ENCODE measurements around the gene PALLD.

PALLD gene

DNA sequence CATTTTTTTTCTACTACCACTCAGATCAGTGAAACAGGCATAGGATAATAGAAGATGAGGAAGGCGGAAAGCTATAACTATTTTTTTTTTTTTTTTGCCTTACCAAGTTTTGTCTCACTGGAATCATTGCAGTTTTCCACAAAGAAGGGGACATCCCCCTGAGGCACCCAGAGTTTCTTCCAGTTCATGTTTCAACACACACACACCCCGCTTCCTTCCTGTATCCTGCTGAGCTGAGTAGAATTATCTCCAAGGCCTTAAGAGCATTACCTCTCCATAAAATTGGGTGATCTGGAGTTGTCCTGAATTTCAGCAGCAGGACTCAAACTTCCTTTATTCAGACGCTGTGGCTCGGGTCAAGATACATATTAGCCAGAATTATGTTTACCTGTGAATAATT, 111.9 kb downstream of the PALLD start:
- no peak for FAIRE-seq
- no peak for TF ChIP-seq POLR2AphosphoS5 (IDR thresholded peaks at IDR 0.05; ENCODE audit: low read depth, low read length)
- TF ChIP-seq SPI1 (IDR thresholded peaks at IDR 0.05; ENCODE audit: low read depth, low read length), result no peak
- TF ChIP-seq POLR2A (IDR thresholded peaks at IDR 0.05; ENCODE audit: low read depth, low read length), result no peak
- no peak for TF ChIP-seq PAX5 (IDR thresholded peaks at IDR 0.05; ENCODE audit: insufficient read depth, low read length, severe bottlenecking)
- TF ChIP-seq POU2F2 (IDR thresholded peaks at IDR 0.05; ENCODE audit: low read depth, low read length), result no peak
- TF ChIP-seq TAF1 (IDR thresholded peaks at IDR 0.05; ENCODE audit: low read depth, low read length), result no peak
- DNase-seq (ENCODE audit: insufficient read length, low spot score), result no peak

DNA sequence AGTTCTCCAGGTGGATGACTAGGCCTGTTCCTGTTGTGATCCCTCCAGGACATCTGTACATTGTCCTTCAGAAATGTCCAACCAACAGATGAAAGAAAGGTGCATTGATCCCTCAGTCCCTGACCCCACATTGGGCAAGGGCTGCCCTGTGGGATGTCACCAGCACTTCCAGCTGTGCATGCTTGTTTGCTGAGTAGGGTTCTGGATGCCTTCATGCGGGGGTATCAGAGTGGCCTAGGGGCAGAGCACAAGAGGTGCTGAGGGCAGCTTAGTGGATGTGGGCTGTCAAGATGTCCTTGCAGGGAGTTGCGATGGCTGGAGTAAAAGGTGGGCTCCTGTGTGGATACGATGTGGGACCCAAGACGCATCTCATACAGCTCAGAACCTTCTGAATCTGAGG, 112.5 kb downstream of the PALLD start:
- TF ChIP-seq PAX5 (IDR thresholded peaks at IDR 0.05; ENCODE audit: insufficient read depth, low read length, severe bottlenecking) (no peak), POU2F2 (IDR thresholded peaks at IDR 0.05; ENCODE audit: low read depth, low read length) (no peak), POLR2AphosphoS5 (IDR thresholded peaks at IDR 0.05; ENCODE audit: low read depth, low read length) (no peak)
- DNase-seq (ENCODE audit: insufficient read length, low spot score) (no peak), FAIRE-seq (no peak)

DNA sequence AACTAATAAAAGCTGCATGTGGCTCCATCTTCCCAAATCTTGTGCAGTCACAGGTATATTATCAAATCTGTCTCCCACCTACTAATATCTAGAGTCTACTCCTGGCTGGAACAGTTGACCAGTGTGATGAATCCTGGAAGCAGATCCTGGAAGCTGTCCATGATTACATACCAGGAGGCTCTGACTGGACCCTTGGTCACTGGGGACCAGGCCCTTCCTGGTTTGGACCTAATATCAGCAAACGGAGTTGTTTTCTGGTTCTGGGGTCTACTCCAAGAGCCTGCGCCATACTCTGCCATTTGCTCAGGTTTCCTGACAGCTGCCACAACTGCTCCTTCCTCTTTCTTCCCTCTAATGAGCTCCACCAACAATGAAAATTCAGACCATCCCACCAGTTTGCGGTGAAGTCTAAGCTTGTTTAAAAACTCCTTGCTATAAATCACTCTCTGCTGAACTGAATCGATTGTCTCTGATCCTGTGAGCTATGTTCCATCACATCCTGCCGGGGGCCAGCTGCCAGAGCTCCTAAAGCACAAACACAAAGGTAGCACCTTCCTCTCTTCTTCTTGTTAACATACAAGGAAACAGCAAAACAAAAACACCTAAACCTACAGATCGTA, 114.2 kb downstream of the PALLD start:
- FAIRE-seq (no peak), DNase-seq (ENCODE audit: insufficient read length, low spot score) (no peak)
- no peak for TF ChIP-seq POLR2AphosphoS5 (IDR thresholded peaks at IDR 0.05; ENCODE audit: low read depth, low read length)
- TF ChIP-seq PAX5 (IDR thresholded peaks at IDR 0.05; ENCODE audit: insufficient read depth, low read length, severe bottlenecking), result no peak
- no peak for TF ChIP-seq POU2F2 (IDR thresholded peaks at IDR 0.05; ENCODE audit: low read depth, low read length)
- TF ChIP-seq POLR2A (IDR thresholded peaks at IDR 0.05; ENCODE audit: low read depth, low read length), result no peak
- TF ChIP-seq SPI1 (IDR thresholded peaks at IDR 0.05; ENCODE audit: low read depth, low read length), result no peak
- TF ChIP-seq TAF1 (IDR thresholded peaks at IDR 0.05; ENCODE audit: low read depth, low read length), result no peak

DNA sequence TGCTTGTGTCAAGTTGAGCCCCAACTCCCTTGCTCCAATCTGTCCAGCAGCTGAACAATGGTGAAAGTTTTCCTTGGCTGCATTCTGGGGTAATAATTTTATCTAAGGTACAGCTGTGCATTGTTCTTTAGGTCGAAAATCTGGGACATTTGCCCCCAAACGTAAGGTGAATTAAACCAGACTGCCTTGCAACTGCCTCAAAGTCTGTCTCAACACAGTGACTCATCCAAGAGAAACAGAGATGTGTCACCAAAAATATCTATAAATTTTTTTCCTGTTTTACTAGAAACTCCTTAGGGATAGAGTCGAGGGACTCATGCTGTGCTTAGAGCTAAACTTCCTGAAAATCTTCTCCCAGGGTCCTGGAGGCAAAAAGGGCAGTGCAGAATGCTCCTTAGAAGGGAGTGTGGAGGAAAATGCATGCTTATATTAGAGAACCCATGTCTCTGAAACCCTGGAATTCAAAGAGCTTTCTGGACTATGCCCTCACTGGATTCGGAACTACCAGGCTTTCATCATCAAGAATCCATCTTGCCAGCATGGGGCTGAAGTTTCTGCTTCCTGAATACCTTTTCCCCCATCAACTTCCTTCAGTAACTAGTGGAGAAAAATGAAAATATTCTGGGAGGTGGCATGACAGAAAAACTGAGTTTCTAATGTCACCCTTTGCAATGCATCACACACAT, 115.7 kb downstream of the PALLD start:
- DNase-seq (ENCODE audit: insufficient read length, low spot score) (no peak), FAIRE-seq (no peak)
- no peak for TF ChIP-seq POLR2AphosphoS5 (IDR thresholded peaks at IDR 0.05; ENCODE audit: low read depth, low read length)
- no peak for TF ChIP-seq SPI1 (IDR thresholded peaks at IDR 0.05; ENCODE audit: low read depth, low read length)

DNA sequence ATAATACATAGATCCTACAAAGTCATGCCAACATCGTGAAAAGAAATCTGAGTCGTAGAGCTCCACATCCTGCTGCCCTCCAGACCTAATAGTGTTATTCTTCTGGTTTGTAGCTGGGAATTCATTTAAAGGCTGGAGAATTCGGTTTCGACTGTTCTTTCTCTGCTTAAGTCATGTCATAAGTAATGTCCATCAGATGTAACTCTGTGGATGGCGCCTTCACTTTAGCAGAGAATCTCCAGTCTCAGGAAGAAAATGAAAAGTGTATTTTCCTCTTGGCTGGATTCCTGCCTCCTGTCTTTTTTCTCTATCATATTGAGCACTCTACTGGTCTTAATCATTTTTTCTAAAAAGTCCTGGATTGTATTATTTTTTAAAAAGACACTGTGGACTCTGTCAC, 117.0 kb downstream of the PALLD start:
- no peak for DNase-seq (ENCODE audit: insufficient read length, low spot score)
- no peak for FAIRE-seq
- TF ChIP-seq POU2F2 (IDR thresholded peaks at IDR 0.05; ENCODE audit: low read depth, low read length) (no peak), POLR2AphosphoS5 (IDR thresholded peaks at IDR 0.05; ENCODE audit: low read depth, low read length) (no peak), SPI1 (IDR thresholded peaks at IDR 0.05; ENCODE audit: low read depth, low read length) (no peak), PAX5 (IDR thresholded peaks at IDR 0.05; ENCODE audit: insufficient read depth, low read length, severe bottlenecking) (no peak), TAF1 (IDR thresholded peaks at IDR 0.05; ENCODE audit: low read depth, low read length) (no peak), POLR2A (IDR thresholded peaks at IDR 0.05; ENCODE audit: low read depth, low read length) (no peak)

DNA sequence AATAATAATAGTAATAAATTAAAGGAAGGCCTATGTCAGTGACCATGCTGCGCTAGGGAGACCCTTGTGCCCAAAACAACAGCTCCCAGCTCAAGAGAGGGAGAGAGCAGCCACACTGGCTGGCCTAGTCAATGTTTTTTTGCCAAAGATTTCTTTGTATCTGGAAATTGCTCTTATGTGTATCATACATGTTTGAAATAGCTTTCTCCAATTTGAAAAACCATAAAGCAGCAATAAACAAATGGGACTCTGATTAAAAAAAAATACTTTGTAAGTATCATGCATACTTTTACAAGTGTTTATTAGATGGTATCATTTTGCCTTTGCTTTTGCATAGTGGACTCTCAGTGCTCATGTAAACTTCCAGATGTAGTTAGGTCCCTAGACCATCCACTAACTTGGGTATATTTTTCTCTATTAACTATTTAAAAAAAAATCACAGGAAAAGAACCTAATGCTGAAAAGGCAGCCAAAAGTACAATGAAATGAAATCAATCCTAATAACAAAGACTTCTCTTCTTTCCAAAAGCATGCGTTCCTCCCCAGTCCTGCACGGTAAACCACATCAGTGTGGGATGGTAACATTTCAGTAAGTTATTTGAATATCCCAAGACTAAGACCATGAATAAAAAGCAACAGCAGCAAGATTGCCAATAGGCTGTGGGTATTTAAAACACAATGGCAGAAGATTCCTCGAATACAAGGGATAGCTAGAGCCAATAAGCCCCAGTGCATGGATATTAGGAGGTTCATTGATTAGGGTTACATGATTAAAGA, 117.6 kb downstream of the PALLD start:
- TF ChIP-seq POLR2AphosphoS5 (IDR thresholded peaks at IDR 0.05; ENCODE audit: low read depth, low read length) (no peak), TAF1 (IDR thresholded peaks at IDR 0.05; ENCODE audit: low read depth, low read length) (no peak), SPI1 (IDR thresholded peaks at IDR 0.05; ENCODE audit: low read depth, low read length) (no peak), PAX5 (IDR thresholded peaks at IDR 0.05; ENCODE audit: insufficient read depth, low read length, severe bottlenecking) (no peak), POLR2A (IDR thresholded peaks at IDR 0.05; ENCODE audit: low read depth, low read length) (no peak), POU2F2 (IDR thresholded peaks at IDR 0.05; ENCODE audit: low read depth, low read length) (no peak)
- DNase-seq (ENCODE audit: insufficient read length, low spot score), result no peak
- FAIRE-seq, result no peak

DNA sequence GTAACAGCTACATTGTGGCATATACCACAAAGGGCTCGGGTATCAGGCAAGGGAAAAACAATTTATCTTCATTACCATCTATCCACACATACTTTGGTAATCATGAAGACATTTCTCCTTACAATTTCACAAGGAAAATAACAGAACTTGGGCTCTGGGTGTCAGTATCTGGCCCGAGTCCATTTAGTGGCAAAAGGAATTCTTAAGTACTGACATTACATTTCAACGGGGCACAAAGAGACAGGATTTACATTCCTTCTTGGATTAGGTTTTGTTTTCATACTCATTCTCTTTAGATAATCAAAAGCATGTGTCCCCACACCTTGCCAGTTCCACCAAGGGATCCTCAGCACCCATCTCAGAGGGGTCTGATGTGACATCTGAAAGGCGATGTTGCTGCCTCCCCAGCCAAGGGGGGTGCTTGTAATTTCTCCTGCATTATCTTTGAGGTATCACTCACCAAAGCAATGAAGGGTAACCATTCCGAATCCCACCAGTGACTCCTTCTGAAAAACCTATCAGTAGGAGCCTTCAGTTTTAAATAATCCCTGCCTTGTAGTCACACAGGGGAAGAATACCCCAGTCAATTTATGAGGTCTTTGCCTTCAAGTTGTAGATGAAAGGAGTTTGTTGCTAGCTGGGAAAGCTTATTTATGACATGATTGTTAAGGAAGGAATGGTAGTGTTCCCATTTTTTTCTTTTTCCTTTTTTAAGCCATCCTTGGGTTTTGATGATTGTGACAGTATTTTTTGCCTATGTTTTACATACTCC, 118.6 kb downstream of the PALLD start:
- no peak for FAIRE-seq
- no peak for DNase-seq (ENCODE audit: insufficient read length, low spot score)
- TF ChIP-seq POLR2A (IDR thresholded peaks at IDR 0.05; ENCODE audit: low read depth, low read length) (no peak), POU2F2 (IDR thresholded peaks at IDR 0.05; ENCODE audit: low read depth, low read length) (no peak), TAF1 (IDR thresholded peaks at IDR 0.05; ENCODE audit: low read depth, low read length) (no peak), PAX5 (IDR thresholded peaks at IDR 0.05; ENCODE audit: insufficient read depth, low read length, severe bottlenecking) (no peak), POLR2AphosphoS5 (IDR thresholded peaks at IDR 0.05; ENCODE audit: low read depth, low read length) (no peak), SPI1 (IDR thresholded peaks at IDR 0.05; ENCODE audit: low read depth, low read length) (no peak)

DNA sequence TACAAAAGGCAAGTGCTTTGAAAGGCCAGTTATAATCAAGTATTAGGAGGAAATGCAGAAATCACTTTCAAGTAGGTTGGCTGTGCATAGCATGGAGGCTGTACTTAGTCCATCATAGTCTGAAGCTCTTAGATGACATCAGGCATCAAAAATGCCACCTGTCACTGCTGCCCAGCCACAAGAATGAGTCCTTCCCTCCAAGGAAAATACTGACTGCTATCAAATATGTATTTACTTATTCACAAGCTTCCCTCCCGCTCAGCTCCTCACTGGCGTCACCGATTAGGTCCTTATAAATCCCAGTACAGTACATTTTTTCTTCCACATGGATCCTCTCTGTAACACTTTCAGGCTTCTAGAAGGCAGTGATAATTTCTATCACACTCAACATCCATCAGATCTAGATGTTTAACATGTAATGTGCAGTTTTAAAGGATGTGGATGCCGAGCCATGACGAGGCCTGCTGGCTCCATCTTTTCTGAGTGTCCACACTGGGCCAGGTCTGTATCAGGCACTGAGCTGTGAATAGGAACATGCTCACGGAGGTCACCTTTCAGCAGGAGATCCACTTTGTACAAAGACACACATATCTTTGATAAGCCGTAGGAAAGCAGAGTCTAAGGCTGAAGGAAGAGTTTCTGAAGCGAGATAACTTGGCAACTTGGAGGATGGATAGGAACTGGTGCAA, 121.9 kb downstream of the PALLD start:
- DNase-seq (ENCODE audit: insufficient read length, low spot score) (no peak), FAIRE-seq (no peak)

More for the DNA sequence above, 121.9 kb downstream of the PALLD start:
- no peak for TF ChIP-seq POU2F2 (IDR thresholded peaks at IDR 0.05; ENCODE audit: low read depth, low read length)
- no peak for TF ChIP-seq TAF1 (IDR thresholded peaks at IDR 0.05; ENCODE audit: low read depth, low read length)
- TF ChIP-seq PAX5 (IDR thresholded peaks at IDR 0.05; ENCODE audit: insufficient read depth, low read length, severe bottlenecking), result no peak
- TF ChIP-seq POLR2AphosphoS5 (IDR thresholded peaks at IDR 0.05; ENCODE audit: low read depth, low read length), result no peak
- no peak for TF ChIP-seq POLR2A (IDR thresholded peaks at IDR 0.05; ENCODE audit: low read depth, low read length)
- no peak for TF ChIP-seq SPI1 (IDR thresholded peaks at IDR 0.05; ENCODE audit: low read depth, low read length)

All from GM12891 (cell line).